Neural cell (in vitro differentiated cells): ENCODE data around the gene TSHR. TPM values are rescaled to one million over a fixed set of nuclear protein-coding genes. Genes with fewer than 3 reads are reported as not detected.

Experiments used
- H2AFZ ChIP-seq: fragments of 200-600, 300-800 bp; sonication (generic), shearing (Covaris generic); 2 replicates; pipeline ENCODE4 v1.6.0; 2014; ENCODE audit warnings: low read depth, mild to moderate bottlenecking, antibody characterized with exemption, low read length, moderate library complexity
- H3F3A ChIP-seq: fragments of 200-600 bp; shearing (Covaris generic); 2 replicates; pipeline ENCODE4 v1.6.1; 2016; ENCODE audit warnings: mild to moderate bottlenecking, moderate library complexity, mixed read lengths, antibody characterized with exemption, low read length; ENCODE audit not compliant: insufficient read depth, poor library complexity, severe bottlenecking
- H3K27ac ChIP-seq: fragments of 200-600, 300-800 bp; sonication (generic), shearing (Covaris generic); 2 replicates; pipeline ENCODE4 v1.5.1; 2014; ENCODE audit warnings: mild to moderate bottlenecking, low read length, moderate library complexity
- H3K27me3 ChIP-seq: fragments of 300-800, 200-600 bp; sonication (generic), shearing (Covaris generic); 2 replicates; pipeline ENCODE4 v1.6.0; 2014; ENCODE audit warnings: mild to moderate bottlenecking, low read depth, low read length, moderate library complexity; ENCODE audit not compliant: insufficient read depth
- H3K36me3 ChIP-seq: fragments of 300-800, 200-600 bp; sonication (generic), shearing (Covaris generic); 2 replicates; pipeline ENCODE4 v1.5.1; 2014; ENCODE audit warnings: mild to moderate bottlenecking, antibody characterized with exemption, low read length, moderate library complexity; ENCODE audit not compliant: insufficient read depth
- H3K4me2 ChIP-seq: fragments of 300-800, 200-600 bp; sonication (generic), shearing (Covaris generic); 2 replicates; pipeline ENCODE4 v1.6.0; 2014; ENCODE audit warnings: mild to moderate bottlenecking, low read length
- H3K4me3 ChIP-seq: fragments of 300-800, 200-600 bp; sonication (generic), shearing (Covaris generic); 2 replicates; pipeline ENCODE4 v1.5.1; 2014; ENCODE audit warnings: mild to moderate bottlenecking, low read length, moderate library complexity
- H3K79me2 ChIP-seq: fragments of 200-600 bp; shearing (Covaris generic); replicated peaks from 2 replicates; pipeline ENCODE4 v1.6.0; 2014; ENCODE audit warnings: mild to moderate bottlenecking, low read length, moderate library complexity; ENCODE audit not compliant: insufficient read depth
- H3K9ac ChIP-seq: fragments of 300-800, 200-600 bp; sonication (generic), shearing (Covaris generic); 2 replicates; pipeline ENCODE4 v1.6.1; 2016; ENCODE audit warnings: mild to moderate bottlenecking, low read length, mixed read lengths
- H3K9me2 ChIP-seq: fragments of 200-600 bp; shearing (Covaris generic); 2 replicates; pipeline ENCODE4 v1.6.1; 2016; ENCODE audit warnings: mild to moderate bottlenecking, low read length, mixed read lengths; ENCODE audit not compliant: insufficient read depth
- H3K9me3 ChIP-seq: fragments of 200-600, 300-800 bp; sonication (generic), shearing (Covaris generic); 2 replicates; pipeline ENCODE4 v1.6.1; 2016; ENCODE audit warnings: mild to moderate bottlenecking, mixed run types, low read length, moderate library complexity, mixed read lengths
- H4K20me1 ChIP-seq: fragments of 200-600 bp; shearing (Covaris generic); 2 replicates; pipeline ENCODE4 v1.6.1; 2016; ENCODE audit warnings: mild to moderate bottlenecking, mixed run types; ENCODE audit not compliant: insufficient read depth
- CTCF ChIP-seq: fragments of 450-650 bp; IDR thresholded peaks from 2 replicates; pipeline ENCODE4 v1.5.1; 2014; ENCODE audit warnings: antibody characterized with exemption, mild to moderate bottlenecking, moderate library complexity; ENCODE audit not compliant: poor library complexity, severe bottlenecking
- EP300 ChIP-seq: fragments of 450-650 bp; conservative IDR thresholded peaks from 2 replicates; pipeline ENCODE4 v1.6.1; 2014; ENCODE audit warnings: antibody characterized with exemption, mild to moderate bottlenecking, moderate library complexity; ENCODE audit not compliant: poor library complexity, severe bottlenecking
- EZH2 ChIP-seq: fragments of 200-600, 300-800 bp; shearing (Covaris generic), sonication (generic); IDR thresholded peaks from 2 replicates; pipeline ENCODE4 v1.6.1; 2014; ENCODE audit warnings: antibody characterized with exemption, low read length, borderline replicate concordance, mild to moderate bottlenecking; ENCODE audit not compliant: insufficient read depth, poor library complexity, severe bottlenecking
- MXI1 ChIP-seq: fragments of 450-650 bp; conservative IDR thresholded peaks from 2 replicates; pipeline ENCODE4 v1.6.1; 2014; ENCODE audit warnings: antibody characterized with exemption, mild to moderate bottlenecking; ENCODE audit not compliant: poor library complexity, severe bottlenecking
- POLR2AphosphoS5 ChIP-seq: IDR thresholded peaks from 2 replicates; pipeline ENCODE4 v1.6.1; 2012
- RAD21 ChIP-seq: fragments of 450-650 bp; conservative IDR thresholded peaks from 2 replicates; pipeline ENCODE4 v1.6.1; 2014; ENCODE audit warnings: antibody characterized with exemption, mild to moderate bottlenecking, moderate library complexity
- REST ChIP-seq: IDR thresholded peaks from 2 replicates; pipeline ENCODE4 v1.6.1; 2012; ENCODE audit warnings: borderline replicate concordance
- SMC3 ChIP-seq: fragments of 450-650 bp; conservative IDR thresholded peaks from 2 replicates; pipeline ENCODE4 v1.6.1; 2014; ENCODE audit warnings: antibody characterized with exemption, mild to moderate bottlenecking, moderate library complexity; ENCODE audit not compliant: poor library complexity
- TAF1 ChIP-seq: IDR thresholded peaks from 2 replicates; pipeline ENCODE4 v1.6.1; 2012; ENCODE audit warnings: low read depth
- polyA plus RNA-seq: library from polyadenylated mRNA; depleted of rRNA; stranded (reverse); fragments of >200 nt; gene quantifications from 2 replicates; pipeline ENCODE4 v1.2.3, GENCODE V29; 2014

TSHR gene
- polyA plus RNA-seq, 1 donor from 2014 or later = not detected

- H3F3A ChIP-seq = no peaks in the 10 kb centered on the region
- no peaks in the 10 kb centered on the region for H3K79me2 ChIP-seq
- H3K27me3 ChIP-seq = no peaks in the 10 kb centered on the region
- H3K9ac ChIP-seq = no peak overlapping the region
- no peaks in the 10 kb centered on the region for H3K9me2 ChIP-seq
- no peak for TF ChIP-seq MXI1
- TF ChIP-seq POLR2AphosphoS5 = no peak
- TF ChIP-seq RAD21 = no peak
- TF ChIP-seq CTCF = no peak
- no peak for TF ChIP-seq SMC3
- no peak for TF ChIP-seq EP300
- TF ChIP-seq TAF1 = no peak
- no peak for TF ChIP-seq REST
- TF ChIP-seq EZH2 = no peak
- H3K4me3 ChIP-seq = no peak overlapping the region
- no peak overlapping the region for H3K27ac ChIP-seq
- H2AFZ ChIP-seq = no peak overlapping the region
- H3K36me3 ChIP-seq = no peaks in the 10 kb centered on the region
- H3K4me2 ChIP-seq = no peak overlapping the region
- no peaks in the 10 kb centered on the region for H4K20me1 ChIP-seq
- peaks cover under 1% of the 10 kb centered on the region for H3K9me3 ChIP-seq
These were observed 165.1 kb downstream of the TSHR start for GRCh38 chr14:81120501-81120900.

DNA sequence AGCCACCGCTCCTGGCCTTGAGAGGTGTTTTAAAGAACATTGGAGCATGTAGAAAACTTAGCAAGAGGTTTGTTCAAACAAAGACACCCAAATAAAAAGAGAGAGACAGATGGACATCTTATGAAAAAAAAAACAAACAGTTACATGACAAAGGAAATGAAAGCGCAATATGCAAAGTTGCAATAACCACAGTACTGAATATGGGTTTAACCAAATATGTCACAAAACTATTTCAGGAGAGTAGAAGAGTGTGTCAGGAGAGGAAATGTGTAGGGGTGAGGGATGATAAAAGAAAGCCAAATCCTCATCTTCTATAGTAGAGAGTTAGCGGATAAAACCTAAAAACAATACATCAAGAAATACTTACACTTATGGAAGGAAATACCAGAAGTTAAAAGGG lies 166.9 kb downstream of the TSHR start:
- TF ChIP-seq MXI1 (no peak), EZH2 (no peak)
- Histone ChIP-seq H3K4me3 (no peak overlapping the region), H3K9ac (no peak overlapping the region), H3K79me2 (no peaks in the 10 kb centered on the region), H3K4me2 (no peak overlapping the region), H2AFZ (no peak overlapping the region), H3K9me3 (peaks cover 3% of the 10 kb centered on the region), H3K27me3 (no peaks in the 10 kb centered on the region), H3K36me3 (no peaks in the 10 kb centered on the region), H4K20me1 (no peaks in the 10 kb centered on the region), H3K27ac (no peak overlapping the region), H3F3A (no peaks in the 10 kb centered on the region), H3K9me2 (no peaks in the 10 kb centered on the region)

DNA sequence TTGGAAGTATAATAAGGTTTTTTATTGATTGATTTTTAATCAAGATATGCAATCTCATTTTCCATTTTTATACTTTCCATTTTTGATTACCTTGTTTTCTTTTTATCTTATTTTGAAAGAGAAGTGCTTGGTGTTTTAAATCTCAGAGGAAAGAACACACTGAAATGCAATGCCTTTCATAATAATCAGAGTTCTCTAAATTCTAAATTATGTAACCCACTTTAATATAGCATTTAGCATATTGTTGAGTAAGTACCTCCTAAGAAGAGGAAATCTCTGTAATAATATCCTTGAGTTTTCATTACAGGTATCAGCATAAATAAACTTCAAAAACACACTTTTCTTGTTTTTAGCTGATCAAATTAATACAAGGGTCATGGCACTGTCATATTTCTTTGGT lies 168.4 kb downstream of the TSHR start:
- Histone ChIP-seq H3K79me2 (no peaks in the 10 kb centered on the region), H3K9me2 (no peaks in the 10 kb centered on the region), H3F3A (no peaks in the 10 kb centered on the region), H3K27me3 (no peaks in the 10 kb centered on the region), H4K20me1 (no peaks in the 10 kb centered on the region), H3K9ac (no peak overlapping the region), H3K36me3 (no peaks in the 10 kb centered on the region), H2AFZ (no peak overlapping the region), H3K27ac (no peak overlapping the region), H3K4me2 (no peak overlapping the region), H3K4me3 (no peak overlapping the region), H3K9me3 (peaks cover 3% of the 10 kb centered on the region)
- TF ChIP-seq EZH2 = no peak
